ENCODE results near the gene GPATCH2L. TPM values are rescaled to one million over a fixed set of nuclear protein-coding genes. Genes with fewer than 3 reads are reported as not detected.
A peak's percentile ranks its signal among the peaks of the same experiment; 100 is the strongest.

GPATCH2L gene
- total and polyA plus RNA-seq, 2 of the 13 experiments (the other 11 are each of a cell fraction or from before 2014, with no cell fraction given): 14.4 to 29.0 TPM

- TF ChIP-seq KIAA2018 (CRISPR knock-in tag; IDR thresholded peaks at IDR 0.05; ENCODE audit: borderline replicate concordance) (no peak), PHF21A (CRISPR knock-in tag; IDR thresholded peaks at IDR 0.05) (peak; percentile 75), ZFX (CRISPR knock-in tag; IDR thresholded peaks at IDR 0.05; ENCODE audit: low read depth) (no peak), ZNF747 (CRISPR knock-in tag; IDR thresholded peaks at IDR 0.05; ENCODE audit: borderline replicate concordance) (no peak), SAP130 (CRISPR knock-in tag; IDR thresholded peaks at IDR 0.05; ENCODE audit: low read depth) (no peak), ZBTB20 (CRISPR knock-in tag; IDR thresholded peaks at IDR 0.05; ENCODE audit: borderline replicate concordance, low read depth) (no peak), KAT8 (CRISPR knock-in tag; IDR thresholded peaks at IDR 0.05) (no peak), HNF4G (IDR thresholded peaks at IDR 0.05; ENCODE audit: borderline replicate concordance, low read depth, low read length) (0 out of 2 replicates have a peak, but pooled peaks have one; percentile 27), HNF4G (CRISPR knock-in tag; IDR thresholded peaks at IDR 0.05; ENCODE audit: borderline replicate concordance, low read depth) (no peak), ZNF34 (CRISPR knock-in tag; IDR thresholded peaks at IDR 0.05; ENCODE audit: borderline replicate concordance) (no peak), JARID2 (CRISPR knock-in tag; IDR thresholded peaks at IDR 0.05; ENCODE audit: insufficient replicate concordance) (no peak), SSRP1 (CRISPR knock-in tag; IDR thresholded peaks at IDR 0.05) (no peak), ZNF772 (CRISPR knock-in tag; IDR thresholded peaks at IDR 0.05) (no peak), ZNF121 (CRISPR knock-in tag; IDR thresholded peaks at IDR 0.05) (0 out of 2 replicates have a peak, but pooled peaks have one; percentile 26), SALL1 (CRISPR knock-in tag; IDR thresholded peaks at IDR 0.05) (0 out of 2 replicates have a peak, but pooled peaks have one; percentile 17), ZNF644 (CRISPR knock-in tag; IDR thresholded peaks at IDR 0.05; ENCODE audit: low read depth) (peak; percentile 34; the same call in 1 of the 2 replicates), RBFOX2 (IDR thresholded peaks at IDR 0.05; ENCODE audit: low read depth, low read length) (no peak), SUZ12 (IDR thresholded peaks at IDR 0.05; ENCODE audit: low read depth, low read length) (no peak)
- TF ChIP-seq, protein P1, sequence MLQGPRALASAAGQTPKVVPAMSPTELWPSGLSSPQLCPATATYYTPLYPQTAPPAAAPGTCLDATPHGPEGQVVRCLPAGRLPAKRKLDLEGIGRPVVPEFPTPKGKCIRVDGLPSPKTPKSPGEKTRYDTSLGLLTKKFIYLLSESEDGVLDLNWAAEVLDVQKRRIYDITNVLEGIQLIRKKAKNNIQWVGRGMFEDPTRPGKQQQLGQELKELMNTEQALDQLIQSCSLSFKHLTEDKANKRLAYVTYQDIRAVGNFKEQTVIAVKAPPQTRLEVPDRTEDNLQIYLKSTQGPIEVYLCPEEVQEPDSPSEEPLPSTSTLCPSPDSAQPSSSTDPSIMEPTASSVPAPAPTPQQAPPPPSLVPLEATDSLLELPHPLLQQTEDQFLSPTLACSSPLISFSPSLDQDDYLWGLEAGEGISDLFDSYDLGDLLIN (CRISPR knock-in tag; IDR thresholded peaks at IDR 0.05; ENCODE audit: borderline replicate concordance): no peak
Observed at GRCh38 chr14:76232800-76233199, 81.1 kb downstream of the GPATCH2L start (continued).
